ENCODE results near the gene CMPK2.

GRCh38 chr2:6814869-6815268 is 50.8 kb downstream of the CMPK2 start:
- no peak for TF ChIP-seq CTCF (IDR thresholded peaks at IDR 0.05; ENCODE audit: low read length)
- TF ChIP-seq EZH2 (IDR thresholded peaks at IDR 0.05; ENCODE audit: borderline replicate concordance, low read length) = no peak

Measured in OCI-LY1 (cell line).